GM23338 (cell line): Measurements from ENCODE around the gene MRGPRG. TPM values are rescaled to one million over a fixed set of nuclear protein-coding genes. Genes with fewer than 3 reads are reported as not detected.

Experiments used
- ATAC-seq: fragments of 200-7000 bp; cut with Tn5 transposase; 3 replicates; pipeline ENCODE4 v1.9.1; 2020
- DNase-seq: peaks from one replicate; pipeline ENCODE4 v3.0.0-alpha.2; 2015; ENCODE audit warnings: low spot score
- H2AFZ ChIP-seq: fragments of 200-600 bp; sonication (generic); 2 replicates; pipeline ENCODE4 v1.8.0; 2016; ENCODE audit warnings: antibody characterized with exemption, mild to moderate bottlenecking, moderate library complexity
- H3F3A ChIP-seq: fragments of 200-600 bp; sonication (generic); replicated peaks from 2 replicates; pipeline ENCODE4 v1.8.0; 2017; ENCODE audit warnings: antibody characterized with exemption, mixed run types, low read depth
- H3K27ac ChIP-seq: fragments of 200-600 bp; sonication (generic); 2 replicates; pipeline ENCODE4 v1.6.1; 2016; ENCODE audit warnings: low read depth
- H3K27me3 ChIP-seq: fragments of 200-600 bp; sonication (generic); 2 replicates; pipeline ENCODE4 v1.8.0; 2016; ENCODE audit warnings: mild to moderate bottlenecking, mixed run types, moderate library complexity; ENCODE audit not compliant: insufficient read depth
- H3K36me3 ChIP-seq: fragments of 200-600 bp; sonication (generic); 2 replicates; pipeline ENCODE4 v1.8.0; 2016; ENCODE audit warnings: mild to moderate bottlenecking; ENCODE audit not compliant: insufficient read depth
- H3K4me1 ChIP-seq: fragments of 200-600 bp; sonication (generic); 2 replicates; pipeline ENCODE4 v1.8.0; 2016; ENCODE audit warnings: mild to moderate bottlenecking, moderate library complexity; ENCODE audit not compliant: insufficient read depth
- H3K4me2 ChIP-seq: fragments of 200-600 bp; sonication (generic); 2 replicates; pipeline ENCODE4 v1.7.1; 2017; ENCODE audit warnings: mixed run types
- H3K4me3 ChIP-seq: fragments of 200-600 bp; sonication (generic); 2 replicates; pipeline ENCODE4 v1.6.1; 2016; ENCODE audit warnings: mixed run types
- H3K79me2 ChIP-seq: fragments of 200-600 bp; sonication (generic); replicated peaks from 2 replicates; pipeline ENCODE4 v1.8.0; 2017; ENCODE audit warnings: mild to moderate bottlenecking; ENCODE audit not compliant: insufficient read depth
- H3K9me2 ChIP-seq: fragments of 200-600 bp; sonication (generic); 2 replicates; pipeline ENCODE4 v1.8.0; 2017; ENCODE audit not compliant: insufficient read depth
- H4K20me1 ChIP-seq: fragments of 200-600 bp; sonication (generic); replicated peaks from 2 replicates; pipeline ENCODE4 v1.8.0; 2017; ENCODE audit warnings: mild to moderate bottlenecking; ENCODE audit not compliant: insufficient read depth
- H3K27ac Mint-ChIP-seq: 2 replicates; pipeline ENCODE4 v1.8.0; 2020; ENCODE audit warnings: inconsistent platforms, mild to moderate bottlenecking, moderate library complexity, mixed read lengths
- H3K27me3 Mint-ChIP-seq: 3 replicates; pipeline ENCODE4 v1.8.0; 2022; ENCODE audit warnings: low read depth, mild to moderate bottlenecking, moderate library complexity, mixed read lengths, inconsistent platforms; ENCODE audit not compliant: insufficient read depth, poor library complexity
- H3K36me3 Mint-ChIP-seq: 3 replicates; pipeline ENCODE4 v1.8.0; 2021; ENCODE audit warnings: low read depth, mild to moderate bottlenecking, inconsistent platforms, moderate library complexity, mixed read lengths
- H3K4me1 Mint-ChIP-seq: 3 replicates; pipeline ENCODE4 v1.8.0; 2020; ENCODE audit warnings: mild to moderate bottlenecking, inconsistent platforms, mixed read lengths
- H3K4me3 Mint-ChIP-seq: 3 replicates; pipeline ENCODE4 v1.8.0; 2021; ENCODE audit warnings: moderate library complexity, mild to moderate bottlenecking, inconsistent platforms, mixed read lengths
- H3K9me3 Mint-ChIP-seq: 3 replicates; pipeline ENCODE4 v1.8.0; 2020; ENCODE audit warnings: moderate library complexity, mild to moderate bottlenecking, inconsistent platforms, mixed read lengths
- CREB1 ChIP-seq: fragments of 250-450 bp; sonication (Bioruptor Pico); IDR thresholded peaks from 2 replicates; pipeline ENCODE4 v1.5.0; 2020; ENCODE audit warnings: low read depth, mild to moderate bottlenecking, moderate library complexity
- EZH2 ChIP-seq: fragments of 200-600 bp; sonication (generic); IDR thresholded peaks from one replicate; pipeline ENCODE4 v1.8.0; 2017; ENCODE audit warnings: antibody characterized with exemption, mild to moderate bottlenecking, low read depth; ENCODE audit not compliant: unreplicated experiment
- EZH2phosphoT487 ChIP-seq: fragments of 200-600 bp; sonication (generic); IDR thresholded peaks from one replicate; pipeline ENCODE4 v1.8.1; 2018; ENCODE audit warnings: antibody characterized with exemption; ENCODE audit not compliant: unreplicated experiment
- JUNB ChIP-seq: IDR thresholded peaks from one replicate; pipeline ENCODE4 v1.6.1; 2016; ENCODE audit warnings: antibody characterized with exemption; ENCODE audit not compliant: unreplicated experiment
- NANOG ChIP-seq: IDR thresholded peaks from 2 replicates; pipeline ENCODE4 v1.6.1; 2016; ENCODE audit warnings: antibody characterized with exemption, borderline replicate concordance
- POLR2AphosphoS5 ChIP-seq: IDR thresholded peaks from 2 replicates; pipeline ENCODE4 v1.6.1; 2016; ENCODE audit warnings: antibody characterized with exemption, low read depth
- REST ChIP-seq: IDR thresholded peaks from one replicate; pipeline ENCODE4 v1.6.1; 2018; ENCODE audit warnings: antibody characterized with exemption; ENCODE audit not compliant: unreplicated experiment
- STAT1 ChIP-seq: IDR thresholded peaks from one replicate; pipeline ENCODE4 v1.6.1; 2016; ENCODE audit warnings: antibody characterized with exemption; ENCODE audit not compliant: unreplicated experiment
- ZNF114 ChIP-seq: fragments of 250-450 bp; sonication (Bioruptor Pico); IDR thresholded peaks from 2 replicates; pipeline ENCODE4 v1.5.0; 2020; ENCODE audit warnings: mild to moderate bottlenecking, moderate library complexity
- ZNF331 ChIP-seq: fragments of 250-450 bp; sonication (Bioruptor Pico); IDR thresholded peaks from 2 replicates; pipeline ENCODE4 v1.5.0; 2020; ENCODE audit warnings: low read depth, mild to moderate bottlenecking, moderate library complexity
- polyA plus RNA-seq: library from polyadenylated mRNA; unstranded; fragments of >200 nt; fragmentation: Nextera tagmentation; extraction: Ambion mirVana; gene quantifications from 2 replicates; pipeline ENCODE4 v1.2.1, GENCODE V29; 2016
- total RNA-seq: library from RNA; depleted of rRNA; stranded (reverse); fragments of >200 nt; shearing (Covaris generic); gene quantifications from 2 replicates; pipeline ENCODE4 v1.2.3, GENCODE V29; 2014
- TF ChIP-seq, protein P1 (sequence below): IDR thresholded peaks from 2 replicates; pipeline ENCODE4 v1.6.1; 2016; ENCODE audit warnings: antibody characterized with exemption
- TF ChIP-seq, protein P2 (sequence below), 2 experiments: fragments of 200-600 bp in 1 of 2; sonication (generic) in 1 of 2; conservative IDR thresholded peaks; 2 replicates each; pipeline versions ENCODE4 v1.5.1 to v1.6.1; 2016 to 2017; ENCODE audit warnings: antibody characterized with exemption in 2 of 2, low read depth in 2 of 2, mild to moderate bottlenecking in 2 of 2, moderate library complexity in 1 of 2
- TF ChIP-seq, protein P3 (sequence below): fragments of 250-450 bp; sonication (Bioruptor Pico); IDR thresholded peaks from 2 replicates; pipeline ENCODE4 v1.5.0; 2020; ENCODE audit warnings: mild to moderate bottlenecking, moderate library complexity

MRGPRG gene
- total and polyA plus RNA-seq, 2 experiments from 2014 or later: not detected

- no peak for DNase-seq
- no peak overlapping the region for H3K27ac Mint-ChIP-seq
- no peaks in the 10 kb centered on the region for H3K27me3 ChIP-seq
Measured at GRCh38 chr11:3181725-3182461, 36.7 kb downstream of the MRGPRG start.

More at GRCh38 chr11:3181725-3182461, 36.7 kb downstream of the MRGPRG start:
- H4K20me1 ChIP-seq: no peaks in the 10 kb centered on the region
- no peaks in the 10 kb centered on the region for H3K36me3 ChIP-seq
- no peak overlapping the region for H3K4me2 ChIP-seq
- no peaks in the 10 kb centered on the region for H3F3A ChIP-seq
- H3K4me3 ChIP-seq: no peak overlapping the region
- H3K27me3 Mint-ChIP-seq: peaks cover 5% of the 10 kb centered on the region
- H3K36me3 Mint-ChIP-seq: no peaks in the 10 kb centered on the region
- no peak for ATAC-seq
- H3K79me2 ChIP-seq: no peaks in the 10 kb centered on the region
- no peaks in the 10 kb centered on the region for H3K4me1 ChIP-seq
- no peak overlapping the region for H3K27ac ChIP-seq
- TF ChIP-seq POLR2AphosphoS5 (no peak), REST (no peak), CREB1 (CRISPR knock-in tag) (no peak), STAT1 (no peak), EZH2phosphoT487 (no peak), JUNB (no peak), ZNF331 (CRISPR knock-in tag) (no peak), NANOG (no peak), ZNF114 (CRISPR knock-in tag) (no peak), EZH2 (no peak)
- TF ChIP-seq, protein P1, sequence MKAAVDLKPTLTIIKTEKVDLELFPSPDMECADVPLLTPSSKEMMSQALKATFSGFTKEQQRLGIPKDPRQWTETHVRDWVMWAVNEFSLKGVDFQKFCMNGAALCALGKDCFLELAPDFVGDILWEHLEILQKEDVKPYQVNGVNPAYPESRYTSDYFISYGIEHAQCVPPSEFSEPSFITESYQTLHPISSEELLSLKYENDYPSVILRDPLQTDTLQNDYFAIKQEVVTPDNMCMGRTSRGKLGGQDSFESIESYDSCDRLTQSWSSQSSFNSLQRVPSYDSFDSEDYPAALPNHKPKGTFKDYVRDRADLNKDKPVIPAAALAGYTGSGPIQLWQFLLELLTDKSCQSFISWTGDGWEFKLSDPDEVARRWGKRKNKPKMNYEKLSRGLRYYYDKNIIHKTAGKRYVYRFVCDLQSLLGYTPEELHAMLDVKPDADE: no peak
- TF ChIP-seq, protein P2, sequence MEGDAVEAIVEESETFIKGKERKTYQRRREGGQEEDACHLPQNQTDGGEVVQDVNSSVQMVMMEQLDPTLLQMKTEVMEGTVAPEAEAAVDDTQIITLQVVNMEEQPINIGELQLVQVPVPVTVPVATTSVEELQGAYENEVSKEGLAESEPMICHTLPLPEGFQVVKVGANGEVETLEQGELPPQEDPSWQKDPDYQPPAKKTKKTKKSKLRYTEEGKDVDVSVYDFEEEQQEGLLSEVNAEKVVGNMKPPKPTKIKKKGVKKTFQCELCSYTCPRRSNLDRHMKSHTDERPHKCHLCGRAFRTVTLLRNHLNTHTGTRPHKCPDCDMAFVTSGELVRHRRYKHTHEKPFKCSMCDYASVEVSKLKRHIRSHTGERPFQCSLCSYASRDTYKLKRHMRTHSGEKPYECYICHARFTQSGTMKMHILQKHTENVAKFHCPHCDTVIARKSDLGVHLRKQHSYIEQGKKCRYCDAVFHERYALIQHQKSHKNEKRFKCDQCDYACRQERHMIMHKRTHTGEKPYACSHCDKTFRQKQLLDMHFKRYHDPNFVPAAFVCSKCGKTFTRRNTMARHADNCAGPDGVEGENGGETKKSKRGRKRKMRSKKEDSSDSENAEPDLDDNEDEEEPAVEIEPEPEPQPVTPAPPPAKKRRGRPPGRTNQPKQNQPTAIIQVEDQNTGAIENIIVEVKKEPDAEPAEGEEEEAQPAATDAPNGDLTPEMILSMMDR (conservative IDR thresholded peaks at IDR 0.05; ENCODE audit: low read depth in 2 of 2): no peak
- TF ChIP-seq, protein P3, sequence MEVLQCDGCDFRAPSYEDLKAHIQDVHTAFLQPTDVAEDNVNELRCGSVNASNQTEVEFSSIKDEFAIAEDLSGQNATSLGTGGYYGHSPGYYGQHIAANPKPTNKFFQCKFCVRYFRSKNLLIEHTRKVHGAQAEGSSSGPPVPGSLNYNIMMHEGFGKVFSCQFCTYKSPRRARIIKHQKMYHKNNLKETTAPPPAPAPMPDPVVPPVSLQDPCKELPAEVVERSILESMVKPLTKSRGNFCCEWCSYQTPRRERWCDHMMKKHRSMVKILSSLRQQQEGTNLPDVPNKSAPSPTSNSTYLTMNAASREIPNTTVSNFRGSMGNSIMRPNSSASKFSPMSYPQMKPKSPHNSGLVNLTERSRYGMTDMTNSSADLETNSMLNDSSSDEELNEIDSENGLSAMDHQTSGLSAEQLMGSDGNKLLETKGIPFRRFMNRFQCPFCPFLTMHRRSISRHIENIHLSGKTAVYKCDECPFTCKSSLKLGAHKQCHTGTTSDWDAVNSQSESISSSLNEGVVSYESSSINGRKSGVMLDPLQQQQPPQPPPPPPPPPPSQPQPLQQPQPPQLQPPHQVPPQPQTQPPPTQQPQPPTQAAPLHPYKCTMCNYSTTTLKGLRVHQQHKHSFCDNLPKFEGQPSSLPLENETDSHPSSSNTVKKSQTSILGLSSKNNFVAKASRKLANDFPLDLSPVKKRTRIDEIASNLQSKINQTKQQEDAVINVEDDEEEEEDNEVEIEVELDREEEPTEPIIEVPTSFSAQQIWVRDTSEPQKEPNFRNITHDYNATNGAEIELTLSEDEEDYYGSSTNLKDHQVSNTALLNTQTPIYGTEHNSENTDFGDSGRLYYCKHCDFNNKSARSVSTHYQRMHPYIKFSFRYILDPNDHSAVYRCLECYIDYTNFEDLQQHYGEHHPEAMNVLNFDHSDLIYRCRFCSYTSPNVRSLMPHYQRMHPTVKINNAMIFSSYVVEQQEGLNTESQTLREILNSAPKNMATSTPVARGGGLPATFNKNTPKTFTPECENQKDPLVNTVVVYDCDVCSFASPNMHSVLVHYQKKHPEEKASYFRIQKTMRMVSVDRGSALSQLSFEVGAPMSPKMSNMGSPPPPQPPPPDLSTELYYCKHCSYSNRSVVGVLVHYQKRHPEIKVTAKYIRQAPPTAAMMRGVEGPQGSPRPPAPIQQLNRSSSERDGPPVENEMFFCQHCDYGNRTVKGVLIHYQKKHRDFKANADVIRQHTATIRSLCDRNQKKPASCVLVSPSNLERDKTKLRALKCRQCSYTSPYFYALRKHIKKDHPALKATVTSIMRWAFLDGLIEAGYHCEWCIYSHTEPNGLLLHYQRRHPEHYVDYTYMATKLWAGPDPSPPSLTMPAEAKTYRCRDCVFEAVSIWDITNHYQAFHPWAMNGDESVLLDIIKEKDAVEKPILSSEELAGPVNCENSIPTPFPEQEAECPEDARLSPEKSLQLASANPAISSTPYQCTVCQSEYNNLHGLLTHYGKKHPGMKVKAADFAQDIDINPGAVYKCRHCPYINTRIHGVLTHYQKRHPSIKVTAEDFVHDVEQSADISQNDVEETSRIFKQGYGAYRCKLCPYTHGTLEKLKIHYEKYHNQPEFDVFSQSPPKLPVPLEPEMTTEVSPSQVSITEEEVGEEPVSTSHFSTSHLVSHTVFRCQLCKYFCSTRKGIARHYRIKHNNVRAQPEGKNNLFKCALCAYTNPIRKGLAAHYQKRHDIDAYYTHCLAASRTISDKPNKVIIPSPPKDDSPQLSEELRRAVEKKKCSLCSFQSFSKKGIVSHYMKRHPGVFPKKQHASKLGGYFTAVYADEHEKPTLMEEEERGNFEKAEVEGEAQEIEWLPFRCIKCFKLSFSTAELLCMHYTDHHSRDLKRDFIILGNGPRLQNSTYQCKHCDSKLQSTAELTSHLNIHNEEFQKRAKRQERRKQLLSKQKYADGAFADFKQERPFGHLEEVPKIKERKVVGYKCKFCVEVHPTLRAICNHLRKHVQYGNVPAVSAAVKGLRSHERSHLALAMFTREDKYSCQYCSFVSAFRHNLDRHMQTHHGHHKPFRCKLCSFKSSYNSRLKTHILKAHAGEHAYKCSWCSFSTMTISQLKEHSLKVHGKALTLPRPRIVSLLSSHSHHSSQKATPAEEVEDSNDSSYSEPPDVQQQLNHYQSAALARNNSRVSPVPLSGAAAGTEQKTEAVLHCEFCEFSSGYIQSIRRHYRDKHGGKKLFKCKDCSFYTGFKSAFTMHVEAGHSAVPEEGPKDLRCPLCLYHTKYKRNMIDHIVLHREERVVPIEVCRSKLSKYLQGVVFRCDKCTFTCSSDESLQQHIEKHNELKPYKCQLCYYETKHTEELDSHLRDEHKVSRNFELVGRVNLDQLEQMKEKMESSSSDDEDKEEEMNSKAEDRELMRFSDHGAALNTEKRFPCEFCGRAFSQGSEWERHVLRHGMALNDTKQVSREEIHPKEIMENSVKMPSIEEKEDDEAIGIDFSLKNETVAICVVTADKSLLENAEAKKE (CRISPR knock-in tag): no peak
- H3K4me1 Mint-ChIP-seq: peaks cover 2% of the 10 kb centered on the region; the same call in 1 of the 3 replicates
- H3K4me3 Mint-ChIP-seq: no peak overlapping the region
- H3K9me3 Mint-ChIP-seq: peaks cover 8% of the 10 kb centered on the region; the same call in 1 of the 3 replicates
- no peak overlapping the region for H2AFZ ChIP-seq
- no peaks in the 10 kb centered on the region; the same call in 1 of the 2 replicates for H3K9me2 ChIP-seq
